Neural cell (in vitro differentiated cells): ENCODE measurements around the gene HABP4. TPM values are rescaled to one million over a fixed set of nuclear protein-coding genes. Genes with fewer than 3 reads are reported as not detected.

ENCODE experiments used
- H2AFZ ChIP-seq: fragments of 200-600, 300-800 bp; sonication (generic), shearing (Covaris generic); 2 replicates; pipeline ENCODE4 v1.6.0; 2014; ENCODE audit warnings: low read depth, mild to moderate bottlenecking, antibody characterized with exemption, low read length, moderate library complexity
- H3F3A ChIP-seq: fragments of 200-600 bp; shearing (Covaris generic); 2 replicates; pipeline ENCODE4 v1.6.1; 2016; ENCODE audit warnings: mild to moderate bottlenecking, moderate library complexity, mixed read lengths, antibody characterized with exemption, low read length; ENCODE audit not compliant: insufficient read depth, poor library complexity, severe bottlenecking
- H3K27ac ChIP-seq: fragments of 200-600, 300-800 bp; sonication (generic), shearing (Covaris generic); 2 replicates; pipeline ENCODE4 v1.5.1; 2014; ENCODE audit warnings: mild to moderate bottlenecking, low read length, moderate library complexity
- H3K27me3 ChIP-seq: fragments of 300-800, 200-600 bp; sonication (generic), shearing (Covaris generic); 2 replicates; pipeline ENCODE4 v1.6.0; 2014; ENCODE audit warnings: mild to moderate bottlenecking, low read depth, low read length, moderate library complexity; ENCODE audit not compliant: insufficient read depth
- H3K36me3 ChIP-seq: fragments of 300-800, 200-600 bp; sonication (generic), shearing (Covaris generic); 2 replicates; pipeline ENCODE4 v1.5.1; 2014; ENCODE audit warnings: mild to moderate bottlenecking, antibody characterized with exemption, low read length, moderate library complexity; ENCODE audit not compliant: insufficient read depth
- H3K4me2 ChIP-seq: fragments of 300-800, 200-600 bp; sonication (generic), shearing (Covaris generic); 2 replicates; pipeline ENCODE4 v1.6.0; 2014; ENCODE audit warnings: mild to moderate bottlenecking, low read length
- H3K4me3 ChIP-seq: fragments of 300-800, 200-600 bp; sonication (generic), shearing (Covaris generic); 2 replicates; pipeline ENCODE4 v1.5.1; 2014; ENCODE audit warnings: mild to moderate bottlenecking, low read length, moderate library complexity
- H3K79me2 ChIP-seq: fragments of 200-600 bp; shearing (Covaris generic); replicated peaks from 2 replicates; pipeline ENCODE4 v1.6.0; 2014; ENCODE audit warnings: mild to moderate bottlenecking, low read length, moderate library complexity; ENCODE audit not compliant: insufficient read depth
- H3K9ac ChIP-seq: fragments of 300-800, 200-600 bp; sonication (generic), shearing (Covaris generic); 2 replicates; pipeline ENCODE4 v1.6.1; 2016; ENCODE audit warnings: mild to moderate bottlenecking, low read length, mixed read lengths
- H3K9me2 ChIP-seq: fragments of 200-600 bp; shearing (Covaris generic); 2 replicates; pipeline ENCODE4 v1.6.1; 2016; ENCODE audit warnings: mild to moderate bottlenecking, low read length, mixed read lengths; ENCODE audit not compliant: insufficient read depth
- H3K9me3 ChIP-seq: fragments of 200-600, 300-800 bp; sonication (generic), shearing (Covaris generic); 2 replicates; pipeline ENCODE4 v1.6.1; 2016; ENCODE audit warnings: mild to moderate bottlenecking, mixed run types, low read length, moderate library complexity, mixed read lengths
- H4K20me1 ChIP-seq: fragments of 200-600 bp; shearing (Covaris generic); 2 replicates; pipeline ENCODE4 v1.6.1; 2016; ENCODE audit warnings: mild to moderate bottlenecking, mixed run types; ENCODE audit not compliant: insufficient read depth
- CTCF ChIP-seq: fragments of 450-650 bp; IDR thresholded peaks from 2 replicates; pipeline ENCODE4 v1.5.1; 2014; ENCODE audit warnings: antibody characterized with exemption, mild to moderate bottlenecking, moderate library complexity; ENCODE audit not compliant: poor library complexity, severe bottlenecking
- EP300 ChIP-seq: fragments of 450-650 bp; conservative IDR thresholded peaks from 2 replicates; pipeline ENCODE4 v1.6.1; 2014; ENCODE audit warnings: antibody characterized with exemption, mild to moderate bottlenecking, moderate library complexity; ENCODE audit not compliant: poor library complexity, severe bottlenecking
- EZH2 ChIP-seq: fragments of 200-600, 300-800 bp; shearing (Covaris generic), sonication (generic); IDR thresholded peaks from 2 replicates; pipeline ENCODE4 v1.6.1; 2014; ENCODE audit warnings: antibody characterized with exemption, low read length, borderline replicate concordance, mild to moderate bottlenecking; ENCODE audit not compliant: insufficient read depth, poor library complexity, severe bottlenecking
- MXI1 ChIP-seq: fragments of 450-650 bp; conservative IDR thresholded peaks from 2 replicates; pipeline ENCODE4 v1.6.1; 2014; ENCODE audit warnings: antibody characterized with exemption, mild to moderate bottlenecking; ENCODE audit not compliant: poor library complexity, severe bottlenecking
- POLR2AphosphoS5 ChIP-seq: IDR thresholded peaks from 2 replicates; pipeline ENCODE4 v1.6.1; 2012
- RAD21 ChIP-seq: fragments of 450-650 bp; conservative IDR thresholded peaks from 2 replicates; pipeline ENCODE4 v1.6.1; 2014; ENCODE audit warnings: antibody characterized with exemption, mild to moderate bottlenecking, moderate library complexity
- REST ChIP-seq: IDR thresholded peaks from 2 replicates; pipeline ENCODE4 v1.6.1; 2012; ENCODE audit warnings: borderline replicate concordance
- SMC3 ChIP-seq: fragments of 450-650 bp; conservative IDR thresholded peaks from 2 replicates; pipeline ENCODE4 v1.6.1; 2014; ENCODE audit warnings: antibody characterized with exemption, mild to moderate bottlenecking, moderate library complexity; ENCODE audit not compliant: poor library complexity
- TAF1 ChIP-seq: IDR thresholded peaks from 2 replicates; pipeline ENCODE4 v1.6.1; 2012; ENCODE audit warnings: low read depth
- polyA plus RNA-seq: library from polyadenylated mRNA; depleted of rRNA; stranded (reverse); fragments of >200 nt; gene quantifications from 2 replicates; pipeline ENCODE4 v1.2.3, GENCODE V29; 2014

The HABP4 gene
- polyA plus RNA-seq, 1 donor from 2014 or later: 14.7 TPM

- Histone ChIP-seq H3K27me3 (no peaks in the 10 kb centered on the region), H3F3A (no peaks in the 10 kb centered on the region), H3K4me3 (no peak overlapping the region)
Measured at GRCh38 chr9:96423322-96423984, 26.5 kb upstream of the HABP4 start.

GRCh38 chr9:96423985-96424336 lies 26.0 kb upstream of the HABP4 start:
- H2AFZ ChIP-seq: no peak overlapping the region
- H3K27ac ChIP-seq: no peak overlapping the region
- H3K9ac ChIP-seq: no peak overlapping the region
- no peak overlapping the region for H3K4me2 ChIP-seq
- H3K27me3 ChIP-seq: no peaks in the 10 kb centered on the region
- no peaks in the 10 kb centered on the region for H3K9me3 ChIP-seq
- H4K20me1 ChIP-seq: no peaks in the 10 kb centered on the region
- no peaks in the 10 kb centered on the region for H3K36me3 ChIP-seq
- H3K9me2 ChIP-seq: no peaks in the 10 kb centered on the region
- H3F3A ChIP-seq: no peaks in the 10 kb centered on the region
- no peaks in the 10 kb centered on the region for H3K79me2 ChIP-seq
- no peak overlapping the region for H3K4me3 ChIP-seq
- TF ChIP-seq EZH2 (no peak), SMC3 (no peak), REST (no peak), TAF1 (no peak)

More at GRCh38 chr9:96423322-96423984, 26.5 kb upstream of the HABP4 start:
- no peak for TF ChIP-seq SMC3
- no peak for TF ChIP-seq REST
- no peak for TF ChIP-seq TAF1
- no peak for TF ChIP-seq RAD21
- TF ChIP-seq EZH2: no peak
- no peak for TF ChIP-seq MXI1
- no peak for TF ChIP-seq EP300
- no peak for TF ChIP-seq CTCF
- TF ChIP-seq POLR2AphosphoS5: no peak
- Histone ChIP-seq H3K9me2 (no peaks in the 10 kb centered on the region), H2AFZ (no peak overlapping the region), H4K20me1 (no peaks in the 10 kb centered on the region), H3K9ac (no peak overlapping the region), H3K4me2 (no peak overlapping the region), H3K79me2 (no peaks in the 10 kb centered on the region), H3K9me3 (no peaks in the 10 kb centered on the region), H3K27ac (no peak overlapping the region), H3K36me3 (no peaks in the 10 kb centered on the region)
